Thoracic aorta (tissue), 2 donors: ENCODE data around the gene IL19. TPM values are rescaled to one million over a fixed set of nuclear protein-coding genes. Genes with fewer than 3 reads are reported as not detected.

ENCODE experiments used
- ATAC-seq: fragments of 150-250 bp; one replicate; pipeline ENCODE4 v1.8.0; 2017; ENCODE audit warnings: low read depth; ENCODE audit not compliant: insufficient number of reproducible peaks, low FRiP score
- DNase-seq: peaks from one replicate; pipeline ENCODE4 v3.0.0-alpha.2; 2020; ENCODE audit warnings: low spot score
- H3K27ac ChIP-seq, 2 donors: fragments of 200-600 bp; sonication (generic); 1 replicate in 1 of 2; 2 replicates in 1 of 2; pipeline ENCODE4 v1.5.1; 2016; ENCODE audit warnings: mild to moderate bottlenecking in 2 of 2, moderate library complexity in 2 of 2
- H3K27me3 ChIP-seq: fragments of 200-600 bp; sonication (generic); replicated peaks from 2 replicates; pipeline ENCODE4 v1.6.0; 2016; ENCODE audit warnings: mild to moderate bottlenecking; ENCODE audit not compliant: insufficient read depth
- H3K36me3 ChIP-seq: fragments of 200-600 bp; sonication (generic); one replicate; pipeline ENCODE4 v1.5.1; 2016
- H3K4me1 ChIP-seq, 2 donors: fragments of 200-600 bp; sonication (generic); 1 replicate in 1 of 2; 2 replicates in 1 of 2; pipeline versions ENCODE4 v1.5.1 to v1.6.0; 2016; ENCODE audit warnings: low read depth in 2 of 2, mild to moderate bottlenecking in 1 of 2; ENCODE audit not compliant: control insufficient read depth in 1 of 2
- H3K4me3 ChIP-seq: fragments of 200-600 bp; sonication (generic); 2 replicates; pipeline ENCODE4 v1.5.1; 2016; ENCODE audit warnings: mild to moderate bottlenecking
- H3K9me3 ChIP-seq: fragments of 200-600 bp; sonication (generic); 2 replicates; pipeline ENCODE4 v1.5.1; 2016
- total RNA-seq, 2 donors: library from RNA; depleted of rRNA; stranded (reverse); fragments of >200 nt; gene quantifications; one replicate each; pipeline versions ENCODE4 v1.1.0 to v1.2.3, GENCODE V29; 2016
- TF ChIP-seq, protein P1 (sequence below): fragments of 200-600 bp; sonication (generic); IDR thresholded peaks from one replicate; pipeline ENCODE4 v1.5.1; 2019; ENCODE audit warnings: antibody characterized with exemption

Gene IL19
- total RNA-seq, 2 donors from 2014 or later = not detected

DNA sequence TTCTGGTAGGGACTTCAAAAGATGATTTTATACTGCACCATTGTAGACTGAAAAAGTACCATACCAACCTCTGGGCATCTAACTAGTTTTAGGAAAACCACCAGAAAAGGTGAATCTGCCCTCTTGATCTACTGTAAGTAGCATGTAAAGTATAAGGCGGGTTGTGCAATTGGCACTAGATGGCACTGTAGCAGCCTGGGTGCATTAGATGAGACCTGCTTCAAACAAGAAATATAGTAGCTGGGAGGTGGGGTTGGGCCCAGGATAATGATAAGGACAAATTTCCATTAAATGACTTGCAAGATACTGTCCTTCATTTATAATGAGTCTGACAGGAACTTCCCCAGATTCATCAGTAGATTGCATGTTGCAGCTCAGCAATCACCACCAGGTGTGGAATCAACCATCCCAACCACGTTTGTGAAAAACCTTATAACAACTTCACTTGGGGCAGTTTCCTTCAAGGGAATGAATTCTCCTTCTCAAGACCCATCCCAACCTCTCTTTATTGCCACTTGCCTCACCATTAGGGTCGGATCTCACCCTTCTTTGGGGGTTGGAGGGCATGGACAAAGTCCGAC is 39.0 kb downstream of the IL19 start:
- Histone ChIP-seq H3K36me3 (no peaks in the 10 kb centered on the region), H3K4me1 (no peaks in the 10 kb centered on the region), H3K9me3 (peaks cover 5% of the 10 kb centered on the region), H3K27ac (no peak overlapping the region), H3K4me3 (no peak overlapping the region), H3K27me3 (no peaks in the 10 kb centered on the region)
- no peak for ATAC-seq
- TF ChIP-seq, protein P1, sequence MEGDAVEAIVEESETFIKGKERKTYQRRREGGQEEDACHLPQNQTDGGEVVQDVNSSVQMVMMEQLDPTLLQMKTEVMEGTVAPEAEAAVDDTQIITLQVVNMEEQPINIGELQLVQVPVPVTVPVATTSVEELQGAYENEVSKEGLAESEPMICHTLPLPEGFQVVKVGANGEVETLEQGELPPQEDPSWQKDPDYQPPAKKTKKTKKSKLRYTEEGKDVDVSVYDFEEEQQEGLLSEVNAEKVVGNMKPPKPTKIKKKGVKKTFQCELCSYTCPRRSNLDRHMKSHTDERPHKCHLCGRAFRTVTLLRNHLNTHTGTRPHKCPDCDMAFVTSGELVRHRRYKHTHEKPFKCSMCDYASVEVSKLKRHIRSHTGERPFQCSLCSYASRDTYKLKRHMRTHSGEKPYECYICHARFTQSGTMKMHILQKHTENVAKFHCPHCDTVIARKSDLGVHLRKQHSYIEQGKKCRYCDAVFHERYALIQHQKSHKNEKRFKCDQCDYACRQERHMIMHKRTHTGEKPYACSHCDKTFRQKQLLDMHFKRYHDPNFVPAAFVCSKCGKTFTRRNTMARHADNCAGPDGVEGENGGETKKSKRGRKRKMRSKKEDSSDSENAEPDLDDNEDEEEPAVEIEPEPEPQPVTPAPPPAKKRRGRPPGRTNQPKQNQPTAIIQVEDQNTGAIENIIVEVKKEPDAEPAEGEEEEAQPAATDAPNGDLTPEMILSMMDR = no peak
- DNase-seq = no peak

DNA sequence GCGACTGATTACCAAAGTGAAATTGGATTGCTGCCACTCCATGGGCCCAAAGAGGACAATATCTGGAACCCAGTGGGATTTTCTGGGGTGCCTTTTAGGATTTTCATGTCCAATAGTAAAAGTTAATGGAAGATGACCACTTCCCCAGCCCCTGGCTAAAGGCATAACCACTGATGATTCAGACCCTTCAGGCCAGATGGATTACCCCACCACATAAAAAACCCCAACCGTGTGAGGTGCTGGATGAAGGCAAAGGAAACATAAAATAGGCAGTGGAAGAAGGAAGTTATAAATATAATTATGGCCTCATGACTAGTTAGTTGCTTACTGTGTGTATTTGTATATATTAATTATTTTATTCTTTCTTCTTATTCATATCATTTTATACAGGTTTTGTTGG is 41.9 kb downstream of the IL19 start:
- no peak for DNase-seq
- TF ChIP-seq, protein P1 = no peak
- H3K27ac ChIP-seq = no peak overlapping the region
- no peaks in the 10 kb centered on the region for H3K36me3 ChIP-seq
- no peak for ATAC-seq
- H3K4me1 ChIP-seq = no peaks in the 10 kb centered on the region
- H3K9me3 ChIP-seq = peaks cover 5% of the 10 kb centered on the region
- no peak overlapping the region for H3K4me3 ChIP-seq
- no peaks in the 10 kb centered on the region for H3K27me3 ChIP-seq

DNA sequence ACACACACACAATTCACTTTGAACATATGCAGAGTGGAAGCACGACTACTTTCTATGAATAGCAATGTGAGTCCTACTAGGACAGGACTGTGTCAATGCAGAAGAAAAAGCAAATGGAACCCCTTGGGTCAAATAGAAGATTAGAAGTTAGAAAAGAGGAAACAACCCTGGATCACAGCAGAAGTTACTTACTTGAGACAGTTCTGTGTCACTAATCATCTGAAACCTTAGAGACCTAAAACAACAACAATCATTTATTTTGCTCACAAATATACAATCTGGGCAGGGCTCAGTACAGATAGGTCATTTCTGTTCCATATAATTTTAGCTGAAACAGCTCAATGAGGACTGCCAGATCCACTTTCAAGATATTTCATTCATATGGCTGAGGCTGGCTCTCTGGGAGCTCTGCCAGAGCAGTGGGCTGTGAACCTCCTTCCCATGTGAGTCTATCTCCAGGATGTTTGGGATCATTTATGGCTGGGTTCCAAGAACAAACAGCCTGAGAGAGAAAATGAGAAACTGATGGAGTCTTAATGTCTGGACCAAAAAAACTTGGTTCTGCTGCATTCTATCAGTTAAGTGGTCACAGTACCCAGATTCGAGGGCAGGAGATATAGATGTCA is 44.3 kb downstream of the IL19 start:
- TF ChIP-seq, protein P1 = no peak
- Histone ChIP-seq H3K27me3 (no peaks in the 10 kb centered on the region), H3K4me3 (no peak overlapping the region), H3K4me1 (no peaks in the 10 kb centered on the region), H3K9me3 (peaks cover 5% of the 10 kb centered on the region), H3K36me3 (no peaks in the 10 kb centered on the region), H3K27ac (no peak overlapping the region)
- ATAC-seq = no peak
- no peak for DNase-seq

DNA sequence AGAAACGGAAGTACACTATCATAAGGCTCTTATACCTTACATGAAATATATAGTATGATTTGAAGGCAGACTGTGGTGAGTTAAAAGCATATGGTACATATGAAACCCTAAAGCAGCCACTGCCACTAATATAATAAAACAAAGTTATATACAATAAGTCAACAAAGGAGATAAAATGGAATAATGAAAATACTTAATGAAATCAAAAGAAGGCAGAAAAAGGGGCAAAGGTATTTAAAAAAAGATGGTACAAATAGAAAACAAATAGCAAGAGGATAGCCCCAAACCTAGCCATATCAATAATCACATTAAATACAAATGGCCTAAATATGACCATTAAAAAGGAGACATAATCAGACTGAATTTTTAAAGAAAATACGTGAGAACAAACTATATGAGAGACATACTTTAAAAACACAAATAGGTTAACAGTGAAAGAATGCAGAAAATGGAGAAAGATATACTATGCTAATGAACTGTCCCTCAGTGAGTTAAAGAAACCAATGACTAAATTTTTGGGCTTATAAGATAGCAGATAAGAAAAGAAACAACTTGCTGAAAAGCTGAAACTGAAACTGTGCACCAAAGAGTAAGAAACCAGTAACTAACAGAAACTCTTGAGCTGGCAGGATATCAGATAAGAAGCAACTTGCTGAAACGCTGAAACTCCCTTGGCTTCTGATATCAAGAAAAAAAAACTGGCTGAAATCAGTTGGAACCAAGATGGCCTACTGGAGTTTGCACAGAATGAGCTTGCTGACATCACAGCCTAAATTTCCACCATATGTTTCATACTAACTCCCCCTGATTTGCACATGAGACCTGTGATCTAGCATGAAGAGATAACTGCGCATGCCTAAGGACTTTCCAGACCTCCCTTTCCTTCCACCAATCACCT is 46.1 kb downstream of the IL19 start:
- TF ChIP-seq, protein P1 = no peak
- ATAC-seq (no peak), DNase-seq (no peak)
- no peak overlapping the region for H3K4me3 ChIP-seq
- no peaks in the 10 kb centered on the region for H3K27me3 ChIP-seq
- no peaks in the 10 kb centered on the region for H3K4me1 ChIP-seq
- H3K36me3 ChIP-seq = no peaks in the 10 kb centered on the region
- no peak overlapping the region for H3K27ac ChIP-seq
- H3K9me3 ChIP-seq = peaks cover 5% of the 10 kb centered on the region

DNA sequence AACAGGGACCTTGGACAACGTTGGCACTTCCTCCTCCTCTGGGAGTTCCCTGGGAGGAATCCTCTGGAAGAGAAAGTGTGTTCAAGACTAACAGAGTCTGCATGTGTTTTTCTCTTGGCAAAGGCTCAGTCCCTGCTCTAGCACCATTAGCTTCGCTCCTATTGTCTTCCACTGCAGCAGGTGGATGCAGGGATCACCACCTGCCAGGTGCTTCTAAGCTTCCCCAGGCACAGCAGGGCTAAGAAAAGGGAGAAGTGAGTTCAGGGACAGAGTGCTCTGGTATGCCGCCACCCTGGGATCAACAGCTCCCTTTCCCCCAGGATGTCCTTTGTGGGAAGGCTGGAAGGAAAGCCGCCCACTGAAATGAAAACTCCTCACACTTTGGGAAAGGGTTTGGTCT is 50.9 kb downstream of the IL19 start:
- no peak overlapping the region for H3K27ac ChIP-seq
- no peak overlapping the region for H3K4me3 ChIP-seq
- H3K4me1 ChIP-seq = peaks cover 0 to 5% of the 10 kb centered on the region in 2 donors
- no peaks in the 10 kb centered on the region for H3K27me3 ChIP-seq
- H3K36me3 ChIP-seq = no peaks in the 10 kb centered on the region
- TF ChIP-seq, protein P1 = no peak
- no peak for DNase-seq
- no peak for ATAC-seq
- H3K9me3 ChIP-seq = no peaks in the 10 kb centered on the region
